RWPE1 (cell line): ENCODE measurements around the gene CERS6.

ENCODE experiments used
- CTCF ChIA-PET: fragments of 350-600 bp; sonication (Branson Sonifier 250); formaldehyde crosslinking; extraction: SDS; loops from one replicate; lab custom pipeline; 2021; lab: Yijun Ruan, JAX
- POLR2A ChIA-PET: fragments of 400-600 bp; formaldehyde crosslinking; extraction: SDS; loops from one replicate; lab custom pipeline; 2020; ENCODE audit warnings: antibody characterized with exemption; ENCODE audit not compliant: low non-redundant PET; lab: Yijun Ruan, JAX
- DNase-seq: peaks from one replicate; pipeline ENCODE4 v3.0.0; 2012; ENCODE audit warnings: low spot score
- H3K27ac ChIP-seq: fragments of 450-650 bp; 2 replicates; pipeline ENCODE4 v1.5.1; 2017
- CTCF ChIP-seq: fragments of 450-650 bp; conservative IDR thresholded peaks from 2 replicates; pipeline ENCODE4 v1.5.1; 2017; ENCODE audit warnings: low read depth, mild to moderate bottlenecking

The CERS6 gene

GRCh38 chr2:168550670-168551069, 94.6 kb downstream of the CERS6 start:
- TF ChIP-seq CTCF = no peak
- DNase-seq = no peak
- CTCF ChIA-PET = no interaction called here
- H3K27ac ChIP-seq = no peak overlapping the region
- POLR2A ChIA-PET = no interaction called here

GRCh38 chr2:168552450-168552856, 96.4 kb downstream of the CERS6 start:
- DNase-seq = no peak
- no peak for TF ChIP-seq CTCF
- ChIA-PET CTCF (interaction anchor here (0.6 to 0.8 kb wide), 2 partner anchors 9 to 1253 kb away, joined by 4 to 6 read pairs; no protein-coding TSS in a partner anchor), POLR2A (no interaction called here)
- no peak overlapping the region for H3K27ac ChIP-seq

- ChIA-PET POLR2A (no interaction called here), CTCF (no interaction called here)
- TF ChIP-seq CTCF = no peak
- no peak for DNase-seq
- no peak overlapping the region for H3K27ac ChIP-seq
These were observed 99.2 kb downstream of the CERS6 start for GRCh38 chr2:168555283-168555682.

- CTCF ChIA-PET = no interaction called here
- no peak for DNase-seq
These were observed 103.1 kb downstream of the CERS6 start for GRCh38 chr2:168559187-168559586.

GRCh38 chr2:168560817-168561499, 104.9 kb downstream of the CERS6 start:
- no peak for TF ChIP-seq CTCF
- DNase-seq = no peak
- ChIA-PET CTCF (no interaction called here), POLR2A (no interaction called here)
- H3K27ac ChIP-seq = no peak overlapping the region

More at GRCh38 chr2:168559187-168559586, 103.1 kb downstream of the CERS6 start:
- POLR2A ChIA-PET = no interaction called here
- H3K27ac ChIP-seq = no peak overlapping the region
- no peak for TF ChIP-seq CTCF

GRCh38 chr2:168561991-168562390, 105.9 kb downstream of the CERS6 start:
- DNase-seq = no peak
- POLR2A ChIA-PET = no interaction called here
- CTCF ChIA-PET = no interaction called here
- no peak for TF ChIP-seq CTCF
- no peak overlapping the region for H3K27ac ChIP-seq
